ENCODE measurements around the gene CALCOCO1. TPM values are rescaled to one million over a fixed set of nuclear protein-coding genes. Genes with fewer than 3 reads are reported as not detected.

CALCOCO1 gene
- total RNA-seq, 2 donors from 2014 or later, result 60.1 to 71.3 TPM

Other genes with a start within 250 kb of the CALCOCO1 start
- 10 to 100 TPM; 18.8 to 23.7 TPM for gene MAP3K12, start 228.0 kb downstream of the CALCOCO1 start, total RNA-seq
- 10 to 100 TPM; 37.7 to 40.7 TPM for gene TARBP2, start 226.2 kb downstream of the CALCOCO1 start, total RNA-seq
- 1 to 10 TPM in 1 of 2 donors, not detected in 1; 1.3 TPM for gene NPFF, start 220.0 kb downstream of the CALCOCO1 start, total RNA-seq
- 10 to 100 TPM; 27.4 to 28.1 TPM for gene ATF7, start 101.1 kb downstream of the CALCOCO1 start, total RNA-seq
- 100 to 1,000 TPM; 349 to 440 TPM for gene ATP5MC2, start 51.4 kb downstream of the CALCOCO1 start, total RNA-seq
- gene CISTR, start 24.5 kb upstream of the CALCOCO1 start, total RNA-seq, result not detected
- gene HOXC13, start 211.4 kb upstream of the CALCOCO1 start, total RNA-seq, result not detected
- gene HOXC12, start 227.5 kb upstream of the CALCOCO1 start, total RNA-seq, result not detected
- not detected for gene HOXC11, start 245.7 kb upstream of the CALCOCO1 start, total RNA-seq
- gene HOTAIR, start 247.5 kb upstream of the CALCOCO1 start, total RNA-seq, result not detected